GM11168 (cell line): Measurements from ENCODE around the gene MLN.
"Not testable (repeated sequence)": the region's sequence is repeated elsewhere in the genome, so short reads cannot be mapped to it uniquely, and the experiment has no call there.

ENCODE experiments used
- in situ Hi-C: fragments of 300-500 bp; cut with MboI; formaldehyde crosslinking; loops from one replicate; pipeline ENCODE4 v1.12.0; 2022; ENCODE audit warnings: low sequenced_read_pairs; ENCODE audit not compliant: unreplicated experiment

The MLN gene

DNA sequence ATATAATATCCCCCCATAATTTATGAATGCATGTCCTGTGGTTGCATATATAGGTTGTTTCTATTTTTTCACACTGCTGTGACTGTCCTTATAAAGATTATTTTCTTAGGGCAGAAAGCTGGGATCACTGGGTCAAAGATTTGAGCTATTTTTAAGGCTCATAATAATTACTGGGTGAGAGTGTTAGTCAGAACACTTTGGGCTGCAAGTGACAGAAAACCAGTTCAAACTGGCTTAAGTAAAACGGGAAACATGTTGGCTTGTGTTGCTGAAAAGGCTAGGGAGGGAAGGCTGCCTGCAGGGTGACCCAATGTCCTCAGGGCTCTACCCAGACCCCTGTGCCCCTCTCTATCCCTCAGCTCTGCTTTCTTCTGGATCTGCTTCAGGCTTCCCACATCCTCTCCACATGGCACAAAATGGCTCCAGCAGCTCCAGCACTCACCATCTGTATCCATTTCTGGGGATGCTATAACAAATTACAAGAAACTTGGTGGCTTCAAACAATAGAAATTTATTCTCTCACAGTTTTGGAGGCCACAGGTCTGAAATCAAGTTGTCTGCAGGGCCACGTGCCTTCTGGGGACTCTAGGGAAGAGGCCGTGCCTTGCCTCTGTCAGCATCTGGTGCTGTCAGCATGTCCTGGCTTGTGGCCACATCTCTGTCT is 33.1 kb upstream of the MLN start:
- in situ Hi-C loops = no loop called here

- in situ Hi-C loops = no loop called here
Measured at GRCh38 chr6:33834401-33835392, 30.9 kb upstream of the MLN start.

GRCh38 chr6:33833599-33833998 is 29.8 kb upstream of the MLN start:
- in situ Hi-C loops = no loop called here

DNA sequence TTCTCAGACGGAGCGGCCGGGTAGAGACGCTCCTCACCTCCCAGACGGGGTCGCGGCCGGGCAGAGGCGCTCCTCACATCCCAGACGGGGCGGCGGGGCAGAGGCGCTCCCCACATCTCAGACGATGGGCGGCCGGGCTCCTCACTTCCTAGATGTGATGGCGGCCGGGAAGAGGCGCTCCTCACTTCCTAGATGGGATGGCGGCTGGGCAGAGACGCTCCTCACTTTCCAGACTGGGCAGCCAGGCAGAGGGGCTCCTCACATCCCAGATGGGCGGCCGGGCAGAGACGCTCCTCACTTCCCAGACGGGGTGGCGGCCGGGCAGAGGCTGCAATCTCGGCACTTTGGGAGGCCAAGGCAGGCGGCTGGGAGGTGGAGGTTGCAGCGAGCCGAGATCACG is 29.0 kb upstream of the MLN start:
- in situ Hi-C loops = not testable (repeated sequence)

DNA sequence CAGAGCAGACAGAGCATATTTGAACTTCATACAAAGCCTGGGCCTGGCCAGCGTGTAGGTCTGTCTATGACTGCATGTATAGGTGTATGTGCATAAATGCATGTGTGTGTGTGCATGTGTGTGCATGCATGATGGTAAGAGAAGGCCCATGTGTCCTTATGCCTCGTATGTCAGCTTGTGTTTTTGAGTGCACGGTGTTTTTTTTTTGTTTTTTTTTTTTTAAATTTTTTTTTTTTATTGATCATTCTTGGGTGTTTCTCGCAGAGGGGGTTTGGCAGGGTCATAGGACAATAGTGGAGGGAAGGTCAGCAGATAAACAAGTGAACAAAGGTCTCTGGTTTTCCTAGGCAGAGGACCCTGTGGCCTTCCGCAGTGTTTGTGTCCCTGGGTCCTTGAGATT is 27.9 kb upstream of the MLN start:
- in situ Hi-C loops = not testable (repeated sequence)

DNA sequence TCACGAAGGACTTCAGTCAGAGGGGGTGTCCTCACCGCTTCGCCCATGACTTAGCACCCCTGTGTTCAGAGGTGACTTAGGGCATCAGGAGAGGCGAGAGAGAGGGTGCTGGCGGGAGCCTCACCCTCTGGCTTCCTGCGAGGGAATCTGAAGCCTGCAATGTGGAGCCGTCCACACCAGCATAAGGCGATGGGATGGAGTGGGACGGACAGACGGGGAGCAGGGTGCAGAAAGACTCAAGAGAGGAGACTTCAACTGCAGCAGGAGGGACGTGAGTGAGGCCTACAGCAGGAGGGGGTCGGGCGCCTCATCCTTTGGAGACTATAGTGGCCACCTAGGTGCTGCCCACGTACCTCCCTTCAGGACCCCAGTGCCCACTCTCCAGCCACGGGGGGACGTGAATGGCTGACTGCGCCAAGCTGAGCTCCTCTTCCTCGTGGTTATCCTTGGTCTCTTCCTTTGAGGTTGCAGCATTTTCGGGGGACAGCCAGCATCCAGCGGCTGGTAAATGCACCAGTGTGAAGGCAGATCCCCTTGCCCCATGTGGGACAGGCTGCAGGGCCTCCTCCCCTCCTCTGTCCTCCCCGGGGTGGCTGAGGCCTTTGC is 26.9 kb upstream of the MLN start:
- in situ Hi-C loops = no loop called here

DNA sequence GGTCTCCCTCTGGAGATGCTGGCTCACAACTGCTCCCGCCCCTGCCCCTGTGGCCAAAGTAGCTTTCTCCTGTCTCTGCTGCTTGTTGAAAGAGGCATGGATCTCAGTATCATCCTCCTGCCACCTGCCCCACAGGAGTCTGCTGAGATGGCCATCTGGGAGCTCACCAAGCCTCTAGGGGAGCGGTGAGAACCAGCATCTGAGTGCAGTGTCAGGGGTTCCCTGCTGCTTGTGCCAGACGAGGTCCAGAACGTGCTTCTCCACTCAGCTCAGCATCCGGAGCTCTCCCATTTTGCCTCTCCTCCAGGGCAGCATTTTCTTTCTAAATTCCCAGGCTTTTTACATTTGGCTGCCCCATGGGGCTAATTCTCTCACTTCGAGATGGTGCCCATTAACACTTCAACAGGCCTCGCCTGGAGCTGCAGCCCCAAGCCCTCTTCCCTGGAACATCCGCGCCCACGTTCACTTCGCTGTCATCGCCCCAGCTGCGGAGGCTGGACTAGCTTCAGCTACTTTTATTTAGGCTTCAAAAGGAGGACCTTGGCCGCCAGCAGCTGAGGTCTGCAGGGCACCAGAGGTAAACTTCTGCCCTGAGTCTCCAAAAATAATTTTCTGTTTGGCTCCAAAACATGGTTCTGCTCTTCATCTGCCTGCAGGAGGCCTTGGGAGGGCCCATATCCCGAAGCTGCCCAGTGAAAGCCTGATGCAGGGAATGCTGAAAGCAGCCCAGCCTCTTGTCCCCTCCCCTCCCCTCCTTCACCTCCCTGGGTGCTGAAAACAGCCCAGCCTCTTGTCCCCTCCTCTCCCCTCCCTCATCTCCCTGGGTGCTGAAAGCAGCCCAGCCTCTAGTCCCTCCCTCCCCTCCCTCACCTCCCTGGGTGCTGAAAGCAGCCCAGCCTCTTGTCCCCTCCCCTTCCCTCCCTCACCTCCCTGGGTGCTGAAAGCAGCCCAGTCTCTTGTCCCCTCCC is 25.2 kb upstream of the MLN start:
- in situ Hi-C loops = no loop called here

- in situ Hi-C loops = no loop called here
Measured at GRCh38 chr6:33828452-33828763, 24.6 kb upstream of the MLN start.

GRCh38 chr6:33827546-33828451 is 24.0 kb upstream of the MLN start:
- in situ Hi-C loops = no loop called here

GRCh38 chr6:33826537-33826936 is 22.7 kb upstream of the MLN start:
- in situ Hi-C loops = no loop called here

- in situ Hi-C loops = no loop called here
Measured at GRCh38 chr6:33824461-33825154, 20.8 kb upstream of the MLN start.

DNA sequence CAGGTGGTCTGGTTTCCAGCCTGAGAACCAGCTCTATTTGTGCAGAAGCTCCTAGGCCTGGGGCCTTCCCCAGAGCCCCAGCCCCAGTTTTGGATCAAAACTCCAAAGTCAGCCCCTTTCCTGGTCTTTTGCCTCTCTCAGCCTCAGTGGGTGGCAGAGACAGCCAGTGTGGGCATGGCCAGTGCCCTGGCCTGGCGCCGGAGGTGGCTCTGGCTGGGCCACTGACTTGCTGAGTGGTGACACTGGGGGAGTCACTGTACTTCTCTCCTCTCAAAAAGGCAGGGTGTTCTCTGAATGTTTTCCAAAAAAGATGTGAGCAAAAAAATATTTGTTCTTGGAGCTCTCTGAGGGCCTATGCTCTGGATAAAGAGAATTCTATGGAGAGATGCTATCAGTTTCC is 20.0 kb upstream of the MLN start:
- in situ Hi-C loops = no loop called here

- in situ Hi-C loops = no loop called here
Measured at GRCh38 chr6:33822575-33823395, 19.0 kb upstream of the MLN start.

DNA sequence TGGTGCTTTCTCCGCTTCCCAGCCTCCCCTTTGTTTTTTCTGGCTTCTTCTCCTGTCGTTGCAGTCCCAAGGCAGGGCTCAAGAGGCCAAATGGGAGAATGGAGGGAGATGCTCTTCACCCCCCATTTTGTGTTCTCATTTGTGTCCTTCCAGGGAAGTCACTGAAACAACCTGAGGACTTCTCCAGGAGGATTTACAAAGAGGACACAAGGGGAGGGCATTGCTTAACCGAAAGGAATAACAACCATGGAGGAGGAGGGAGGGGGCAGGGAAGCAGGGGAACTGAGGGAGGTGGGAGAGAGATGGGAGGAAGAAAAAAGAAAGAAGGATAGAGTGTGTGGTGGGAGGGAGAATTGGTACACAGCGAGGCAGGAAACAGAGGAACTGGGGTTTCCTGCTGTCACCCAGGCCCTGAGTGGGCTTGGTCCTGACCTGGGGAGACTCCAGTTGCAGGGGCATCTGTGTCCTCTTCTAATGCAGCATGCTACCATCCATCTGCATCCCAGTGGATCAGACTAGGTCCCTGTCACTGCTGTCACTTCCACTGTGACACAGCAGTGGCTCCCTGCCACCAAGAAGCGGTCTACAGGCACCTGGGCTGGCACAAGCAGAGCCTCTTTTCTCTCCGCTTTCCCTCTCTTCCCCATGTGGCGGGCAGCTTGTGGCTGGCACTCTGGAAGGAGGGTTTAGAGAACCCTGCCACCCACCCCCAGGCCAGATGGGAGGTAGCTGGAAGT is 17.1 kb upstream of the MLN start:
- in situ Hi-C loops = no loop called here

GRCh38 chr6:33820243-33820642 is 16.4 kb upstream of the MLN start:
- in situ Hi-C loops = no loop called here

- in situ Hi-C loops = no loop called here
Measured at GRCh38 chr6:33819021-33819420, 15.2 kb upstream of the MLN start.

DNA sequence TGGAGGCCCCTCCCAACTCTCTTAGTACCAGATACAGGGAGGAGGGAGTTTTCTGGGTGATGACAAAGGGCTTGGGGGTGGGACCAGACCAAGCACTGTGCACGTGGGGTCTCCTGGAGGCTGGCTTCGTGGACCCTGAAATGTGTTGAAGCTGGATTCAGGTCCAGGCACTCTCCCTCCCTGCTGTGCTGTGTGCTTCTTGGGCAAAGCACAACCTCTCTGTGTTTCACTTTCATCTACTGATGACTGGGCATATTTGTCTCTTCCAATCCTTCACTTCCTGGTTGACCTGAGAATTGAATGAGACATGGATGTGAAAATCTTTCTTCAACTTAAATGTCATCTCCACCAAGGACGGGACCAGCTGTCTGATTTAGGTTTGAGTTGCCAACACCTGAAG is 14.5 kb upstream of the MLN start:
- in situ Hi-C loops = no loop called here
